ENCODE results near the gene GSS.
"Not testable (repeated sequence)": the region's sequence is repeated elsewhere in the genome, so short reads cannot be mapped to it uniquely, and the experiment has no call there.

Gene GSS

GRCh38 chr20:34880971-34881370 lies 74.6 kb downstream of the GSS start:
- not testable (repeated sequence) for H3K9me3 ChIP-seq (ENCODE audit: control insufficient read depth, low read length); H3K9ac ChIP-seq (ENCODE audit: low read length); H3K4me3 ChIP-seq (ENCODE audit: low read length); H3K36me3 ChIP-seq (ENCODE audit: control insufficient read depth, insufficient read depth, low read length); H3K27me3 ChIP-seq (ENCODE audit: control insufficient read depth, insufficient read depth, low read length)
- peaks cover 19% of the 10 kb centered on the region for H3K4me1 ChIP-seq (ENCODE audit: control insufficient read depth, insufficient read depth, low read length)

- Histone ChIP-seq H3K9me3 (ENCODE audit: control insufficient read depth, low read length) (no peaks in the 10 kb centered on the region), H3K4me1 (ENCODE audit: control insufficient read depth, insufficient read depth, low read length) (peaks cover 17% of the 10 kb centered on the region), H3K27me3 (ENCODE audit: control insufficient read depth, insufficient read depth, low read length) (no peaks in the 10 kb centered on the region), H3K36me3 (ENCODE audit: control insufficient read depth, insufficient read depth, low read length) (no peaks in the 10 kb centered on the region), H3K4me3 (ENCODE audit: low read length) (no peak overlapping the region), H3K9ac (ENCODE audit: low read length) (no peak overlapping the region)
These were observed 75.3 kb downstream of the GSS start for GRCh38 chr20:34880215-34880850.

Measured in mucosa of stomach (tissue), 1 donor.